ENCODE data around the gene ADCK1.
"Not testable (repeated sequence)": the region's sequence is repeated elsewhere in the genome, so short reads cannot be mapped to it uniquely, and the experiment has no call there.

DNA sequence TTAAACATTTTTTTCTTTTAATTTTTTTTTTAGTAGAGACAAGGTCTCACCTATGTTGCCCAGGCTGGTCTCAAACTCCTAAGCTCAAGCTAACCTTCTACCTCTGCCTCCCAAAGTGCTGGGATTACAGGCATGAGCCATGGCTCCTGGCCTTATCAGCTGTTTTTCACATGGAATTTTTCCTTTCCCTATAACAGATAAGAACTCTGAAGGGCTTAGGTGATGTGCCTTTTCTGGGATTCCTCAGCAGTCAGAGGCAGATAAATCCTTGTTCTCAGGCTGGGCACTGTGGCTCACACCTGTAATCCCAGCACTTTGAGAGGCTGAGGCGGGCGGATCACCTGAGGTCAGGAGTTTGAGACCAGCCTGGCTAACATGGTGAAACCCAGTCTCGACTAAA lies 6.7 kb upstream of the ADCK1 start:
- TF ChIP-seq, protein P1, sequence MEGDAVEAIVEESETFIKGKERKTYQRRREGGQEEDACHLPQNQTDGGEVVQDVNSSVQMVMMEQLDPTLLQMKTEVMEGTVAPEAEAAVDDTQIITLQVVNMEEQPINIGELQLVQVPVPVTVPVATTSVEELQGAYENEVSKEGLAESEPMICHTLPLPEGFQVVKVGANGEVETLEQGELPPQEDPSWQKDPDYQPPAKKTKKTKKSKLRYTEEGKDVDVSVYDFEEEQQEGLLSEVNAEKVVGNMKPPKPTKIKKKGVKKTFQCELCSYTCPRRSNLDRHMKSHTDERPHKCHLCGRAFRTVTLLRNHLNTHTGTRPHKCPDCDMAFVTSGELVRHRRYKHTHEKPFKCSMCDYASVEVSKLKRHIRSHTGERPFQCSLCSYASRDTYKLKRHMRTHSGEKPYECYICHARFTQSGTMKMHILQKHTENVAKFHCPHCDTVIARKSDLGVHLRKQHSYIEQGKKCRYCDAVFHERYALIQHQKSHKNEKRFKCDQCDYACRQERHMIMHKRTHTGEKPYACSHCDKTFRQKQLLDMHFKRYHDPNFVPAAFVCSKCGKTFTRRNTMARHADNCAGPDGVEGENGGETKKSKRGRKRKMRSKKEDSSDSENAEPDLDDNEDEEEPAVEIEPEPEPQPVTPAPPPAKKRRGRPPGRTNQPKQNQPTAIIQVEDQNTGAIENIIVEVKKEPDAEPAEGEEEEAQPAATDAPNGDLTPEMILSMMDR (IDR thresholded peaks at IDR 0.05; ENCODE audit: poor library complexity), result not testable (repeated sequence)
- TF ChIP-seq EZH2phosphoT487 (IDR thresholded peaks at IDR 0.05; ENCODE audit: low read depth, severe bottlenecking, unreplicated experiment), result not testable (repeated sequence)
